Aorta (tissue), 5 donors: ENCODE results near the gene CAMSAP2. TPM values are rescaled to one million over a fixed set of nuclear protein-coding genes. Genes with fewer than 3 reads are reported as not detected.

Experiments
- ATAC-seq: fragments of 200-7000 bp; cut with Tn5 transposase; one replicate; pipeline ENCODE4 v1.9.1; 2022; ENCODE audit warnings: moderate library complexity; ENCODE audit not compliant: low FRiP score
- DNase-seq, 2 donors: peaks; one replicate each; pipeline ENCODE4 v3.0.0-alpha.2; 2020
- H3K27ac ChIP-seq, 2 donors: one replicate each; pipeline ENCODE4 v1.5.1; 2013; ENCODE audit warnings: low read length in 2 of 2, mild to moderate bottlenecking in 2 of 2, moderate library complexity in 2 of 2, control low read depth in 1 of 2, inconsistent platforms in 1 of 2, low read depth in 1 of 2
- H3K27me3 ChIP-seq, 2 donors: one replicate each; pipeline ENCODE4 v1.6.1; 2013; ENCODE audit warnings: control low read depth in 1 of 2, low read length in 1 of 2, mild to moderate bottlenecking in 1 of 2, moderate library complexity in 1 of 2; ENCODE audit not compliant: insufficient read depth in 2 of 2, control insufficient read depth in 1 of 2
- H3K36me3 ChIP-seq, 2 donors: one replicate each; pipeline ENCODE4 v1.6.1; 2013; ENCODE audit warnings: control low read depth in 1 of 2, low read length in 1 of 2, mild to moderate bottlenecking in 1 of 2; ENCODE audit not compliant: insufficient read depth in 2 of 2, control insufficient read depth in 1 of 2
- H3K4me1 ChIP-seq, 2 donors: one replicate each; pipeline ENCODE4 v1.6.1; 2013; ENCODE audit warnings: low read length in 2 of 2, control low read depth in 1 of 2, mild to moderate bottlenecking in 1 of 2, moderate library complexity in 1 of 2; ENCODE audit not compliant: insufficient read depth in 2 of 2, control insufficient read depth in 1 of 2
- H3K4me3 ChIP-seq, 2 donors: one replicate each; pipeline ENCODE4 v1.5.1; 2013; ENCODE audit warnings: low read length in 2 of 2, control low read depth in 1 of 2, mild to moderate bottlenecking in 1 of 2
- H3K9me3 ChIP-seq: one replicate; pipeline ENCODE4 v1.6.1; 2013; ENCODE audit warnings: mild to moderate bottlenecking, low read length; ENCODE audit not compliant: control insufficient read depth
- WGBS, 2 donors: extraction: QIAGEN DNeasy Blood & Tissue Kit; methylation state at CpG; one replicate each; pipeline ENCODE4 v1.1.7; 2013; 5-methylcytosine and 5-hydroxymethylcytosine counted together
- intact Hi-C, 2 donors: fragments of 100-400 bp; cut with DNase I; formaldehyde crosslinking; loops; one replicate each; pipeline versions ENCODE4 v1.14.2 to v1.15.0; 2022
- polyA plus RNA-seq, 2 donors: library from polyadenylated mRNA; stranded (reverse); fragments of 200-250 nt; gene quantifications; one replicate each; pipeline ENCODE4 v1.2.3, GENCODE V29; 2013
- total RNA-seq, 2 donors: library from RNA; stranded (reverse); fragmentation: NEBNext Ultra II Directional; extraction: Animal tissue kit (Norgen Biotek cat#: 25700); gene quantifications; one replicate each; pipeline ENCODE4 v1.2.1, GENCODE V29; 2021
- donor health status: healthy with polysubstance abuse.
- donor health status: Bipolar disorder and iron deficiency.
- donor health status: DM: no; HTN: no; CAD: no.
- donor health status: DM: no; HTN: no; CAD: no.
- donor health status: DM: yes; HTN: yes; CAD: no.

Gene CAMSAP2
- total and polyA plus RNA-seq, 4 donors: 10.1 to 51.9 (median 31.9) TPM

GRCh38 chr1:200903793-200904192 is 165.1 kb downstream of the CAMSAP2 start:
- H3K9me3 ChIP-seq: no peaks in the 10 kb centered on the region
- 91 to 95% methylated on average over 5 of the region's 5 CpGs for WGBS, 2 donors
- no peaks in the 10 kb centered on the region for H3K4me1 ChIP-seq
- DNase-seq: peak in 1 of 2 donors; percentile 26
- intact Hi-C loops: no loop called here
- no peak for ATAC-seq
- H3K36me3 ChIP-seq: no peaks in the 10 kb centered on the region
- no peak overlapping the region for H3K27ac ChIP-seq
- no peak overlapping the region for H3K4me3 ChIP-seq
- no peaks in the 10 kb centered on the region for H3K27me3 ChIP-seq

- intact Hi-C loops: no loop called here
- H3K4me1 ChIP-seq: no peaks in the 10 kb centered on the region
- DNase-seq (no peak), ATAC-seq (no peak)
- H3K27ac ChIP-seq: no peak overlapping the region
- H3K36me3 ChIP-seq: no peaks in the 10 kb centered on the region
- no peaks in the 10 kb centered on the region for H3K27me3 ChIP-seq
- H3K4me3 ChIP-seq: no peak overlapping the region
- H3K9me3 ChIP-seq: no peaks in the 10 kb centered on the region
Measured at GRCh38 chr1:200904772-200905171, 166.1 kb downstream of the CAMSAP2 start.

- no peaks in the 10 kb centered on the region for H3K9me3 ChIP-seq
- H3K4me1 ChIP-seq: no peaks in the 10 kb centered on the region
- no peak for DNase-seq
- H3K4me3 ChIP-seq: no peak overlapping the region
- ATAC-seq: no peak
- no peaks in the 10 kb centered on the region for H3K27me3 ChIP-seq
- intact Hi-C loops: no loop called here
- H3K27ac ChIP-seq: no peak overlapping the region
- no peaks in the 10 kb centered on the region for H3K36me3 ChIP-seq
- WGBS, 2 donors: 82 to 87% methylated on average over 4 of the region's 4 CpGs
Measured at GRCh38 chr1:200905411-200906052, 166.8 kb downstream of the CAMSAP2 start.

- ATAC-seq: no peak
- intact Hi-C loops: no loop called here
- 91 to 94% methylated on average over 2 of the region's 2 CpGs for WGBS, 2 donors
Measured at GRCh38 chr1:200906491-200906890, 167.8 kb downstream of the CAMSAP2 start.

GRCh38 chr1:200907611-200908097 is 169.0 kb downstream of the CAMSAP2 start:
- Histone ChIP-seq H3K27me3 (no peaks in the 10 kb centered on the region), H3K36me3 (no peaks in the 10 kb centered on the region), H3K27ac (no peak overlapping the region), H3K4me3 (no peak overlapping the region), H3K9me3 (no peaks in the 10 kb centered on the region), H3K4me1 (no peaks in the 10 kb centered on the region)
- no peak for ATAC-seq
- DNase-seq: no peak
- 92 to 93% methylated on average over 5 of the region's 5 CpGs for WGBS, 2 donors
- intact Hi-C loops: no loop called here

More at GRCh38 chr1:200906491-200906890, 167.8 kb downstream of the CAMSAP2 start:
- no peak for DNase-seq
- no peak overlapping the region for H3K4me3 ChIP-seq
- H3K27ac ChIP-seq: no peak overlapping the region
- H3K4me1 ChIP-seq: no peaks in the 10 kb centered on the region
- no peaks in the 10 kb centered on the region for H3K36me3 ChIP-seq
- H3K27me3 ChIP-seq: no peaks in the 10 kb centered on the region
- H3K9me3 ChIP-seq: no peaks in the 10 kb centered on the region

GRCh38 chr1:200908191-200908868 is 169.6 kb downstream of the CAMSAP2 start:
- H3K27ac ChIP-seq: no peak overlapping the region
- no peak overlapping the region for H3K4me3 ChIP-seq
- intact Hi-C loops: no loop called here
- no peaks in the 10 kb centered on the region for H3K9me3 ChIP-seq
- ATAC-seq (no peak), DNase-seq (peak in 1 of 2 donors; percentile 20)
- no peaks in the 10 kb centered on the region for H3K36me3 ChIP-seq
- 94 to 95% methylated on average over 6 of the region's 6 CpGs for WGBS, 2 donors
- no peaks in the 10 kb centered on the region for H3K27me3 ChIP-seq
- no peaks in the 10 kb centered on the region for H3K4me1 ChIP-seq

- no peak overlapping the region for H3K4me3 ChIP-seq
- H3K9me3 ChIP-seq: no peaks in the 10 kb centered on the region
- H3K36me3 ChIP-seq: no peaks in the 10 kb centered on the region
- H3K4me1 ChIP-seq: no peaks in the 10 kb centered on the region
- WGBS, 2 donors: 90 to 91% methylated on average over 5 of the region's 5 CpGs
- intact Hi-C loops: no loop called here
- peak in 1 of 2 donors; percentile 13 for DNase-seq
- no peak overlapping the region for H3K27ac ChIP-seq
- no peaks in the 10 kb centered on the region for H3K27me3 ChIP-seq
- ATAC-seq: no peak
Measured at GRCh38 chr1:200909071-200909470, 170.4 kb downstream of the CAMSAP2 start.

GRCh38 chr1:200909757-200910239 is 171.1 kb downstream of the CAMSAP2 start:
- Histone ChIP-seq H3K9me3 (no peaks in the 10 kb centered on the region), H3K4me1 (no peaks in the 10 kb centered on the region), H3K4me3 (no peak overlapping the region), H3K27ac (no peak overlapping the region), H3K27me3 (no peaks in the 10 kb centered on the region), H3K36me3 (no peaks in the 10 kb centered on the region)
- DNase-seq: no peak
- intact Hi-C loops: no loop called here
- no peak for ATAC-seq
- 87 to 89% methylated on average over 4 of the region's 4 CpGs for WGBS, 2 donors
